Measurements from ENCODE around the gene ITPKA.
A peak's percentile ranks its signal among the peaks of the same experiment; 100 is the strongest.

The ITPKA gene

DNA sequence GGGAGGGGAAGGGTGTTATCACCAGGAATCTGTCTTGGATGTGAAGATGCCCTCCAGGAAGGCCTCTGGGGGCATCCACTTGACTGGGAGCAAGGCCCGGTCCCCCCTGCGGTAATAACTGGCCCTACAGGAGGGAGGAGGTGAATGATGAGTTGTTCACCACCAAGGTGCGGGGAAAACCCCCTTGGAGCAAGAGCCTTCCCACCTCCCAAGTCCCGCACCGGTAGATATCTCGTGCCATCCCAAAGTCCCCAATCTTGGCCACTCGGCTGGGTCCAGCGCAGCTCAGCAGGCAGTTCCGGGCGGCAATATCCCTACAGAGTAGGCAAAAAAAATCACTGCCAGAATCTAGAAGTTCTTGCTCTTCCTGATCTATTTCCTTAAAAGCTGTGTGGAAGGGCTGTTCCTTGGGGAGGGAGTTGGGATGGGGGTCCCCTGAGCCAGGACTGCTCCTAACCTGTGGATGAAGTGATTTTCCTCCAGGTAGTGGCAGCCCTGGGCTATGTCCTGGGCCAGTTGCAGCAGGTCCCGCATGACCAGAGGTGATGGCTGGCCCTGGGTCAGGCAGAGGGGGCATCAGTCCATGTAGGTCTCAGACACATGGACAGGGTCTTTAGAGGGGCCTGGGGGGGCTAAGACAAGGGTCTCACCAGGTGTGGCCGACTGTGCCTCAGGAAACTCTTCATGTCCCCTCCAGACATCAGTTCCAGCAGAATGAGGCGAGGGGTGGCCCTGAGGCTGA lies 11.2 kb downstream of the ITPKA start:
- peak; percentile 17 for DNase-seq (ENCODE audit: low spot score)
- TF ChIP-seq CTCF (IDR thresholded peaks at IDR 0.05; ENCODE audit: extremely low read depth, missing control alignments) = no peak

DNA sequence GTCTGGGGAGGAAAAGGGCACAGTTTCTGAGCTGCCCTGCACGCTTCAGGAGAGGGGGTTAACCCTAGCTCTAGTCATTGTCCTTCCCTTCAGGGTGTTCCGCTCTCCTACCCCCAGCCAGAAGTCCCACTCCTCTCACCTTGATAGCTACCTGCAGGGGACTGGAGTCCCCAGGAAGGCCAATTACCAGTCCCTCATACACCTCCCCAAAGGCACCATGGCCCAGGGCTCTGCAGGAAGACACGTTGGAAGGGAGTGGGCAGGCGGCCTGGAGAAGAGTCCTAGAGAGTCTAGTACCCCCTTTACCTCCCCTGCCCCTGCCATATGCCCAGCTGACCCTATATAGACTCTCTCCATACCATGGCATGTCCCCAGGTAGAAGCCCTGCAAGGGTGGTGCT lies 12.1 kb downstream of the ITPKA start:
- TF ChIP-seq CTCF (IDR thresholded peaks at IDR 0.05; ENCODE audit: extremely low read depth, missing control alignments) = no peak
- peak; percentile 16 for DNase-seq (ENCODE audit: low spot score)

DNA sequence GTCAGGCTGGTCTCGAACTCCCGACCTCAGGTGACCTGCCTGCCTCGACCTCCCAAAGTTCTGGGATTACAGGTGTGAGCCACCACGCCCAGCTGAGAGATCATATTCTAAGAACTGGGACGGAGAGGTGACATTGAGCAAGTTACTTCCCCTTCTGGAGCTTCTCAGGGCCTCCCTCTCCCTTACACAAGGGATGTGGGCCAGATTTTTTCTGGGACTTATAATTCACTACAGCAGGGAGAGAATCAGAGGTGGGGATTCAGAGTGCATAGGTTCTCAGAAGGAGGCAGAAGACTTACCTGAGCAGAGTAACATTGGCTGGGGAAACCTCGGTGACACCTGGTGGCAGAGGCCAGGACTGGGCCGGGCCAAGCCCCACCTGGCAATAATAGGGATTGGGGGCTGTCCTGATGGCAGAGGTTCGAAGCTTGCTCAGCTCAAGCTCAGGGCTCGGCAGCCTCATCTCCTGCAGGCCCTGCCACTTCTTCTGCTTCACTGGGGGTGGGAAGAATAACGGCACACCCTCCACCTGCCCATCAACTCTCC lies 13.2 kb downstream of the ITPKA start:
- DNase-seq (ENCODE audit: low spot score) = peak; percentile 27
- peak; percentile 6 for TF ChIP-seq CTCF (IDR thresholded peaks at IDR 0.05; ENCODE audit: extremely low read depth, missing control alignments)

DNA sequence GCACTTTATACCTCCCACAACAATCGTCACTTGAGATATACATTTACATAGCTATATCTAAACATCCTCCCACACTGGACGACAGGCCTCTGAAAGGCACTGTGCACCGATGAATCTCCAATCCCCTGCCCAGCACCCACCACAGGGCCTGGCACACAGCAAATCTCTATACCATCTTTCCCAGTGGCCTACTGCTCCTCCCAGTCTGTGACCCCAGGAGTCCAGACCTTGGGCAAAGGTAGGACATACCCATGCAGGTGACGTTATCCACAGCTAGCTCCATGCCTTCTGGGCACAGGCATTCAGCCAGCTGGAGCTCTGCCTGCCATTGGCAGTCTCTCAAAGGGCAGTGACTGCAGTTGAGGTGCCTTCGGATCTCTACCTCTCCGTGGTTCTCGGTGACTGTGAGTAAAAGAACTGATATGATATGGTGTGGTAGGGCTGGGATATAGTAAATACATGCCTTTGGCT lies 14.2 kb downstream of the ITPKA start:
- no peak for TF ChIP-seq CTCF (IDR thresholded peaks at IDR 0.05; ENCODE audit: extremely low read depth, missing control alignments)
- DNase-seq (ENCODE audit: low spot score) = no peak

DNA sequence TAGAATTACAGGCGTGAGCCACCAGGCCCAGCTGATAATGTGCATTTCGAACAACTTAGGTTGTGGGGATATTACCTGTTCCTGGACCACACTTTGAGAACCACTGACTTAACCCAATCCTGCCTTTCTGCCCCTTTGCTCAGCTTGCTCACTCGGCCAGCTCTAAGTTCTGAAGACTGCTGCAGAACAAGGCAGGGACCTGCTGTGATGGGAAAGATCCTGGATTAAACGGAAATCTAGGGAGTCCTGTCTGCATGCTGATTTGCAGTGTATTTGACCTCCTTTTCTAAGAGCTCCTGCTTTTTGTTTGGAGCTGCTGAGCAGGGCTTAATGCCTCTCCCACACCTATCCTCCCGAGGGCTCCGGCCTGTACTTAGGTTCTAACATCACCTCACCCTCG lies 17.1 kb downstream of the ITPKA start:
- DNase-seq (ENCODE audit: low spot score) = peak; percentile 31
- no peak for TF ChIP-seq CTCF (IDR thresholded peaks at IDR 0.05; ENCODE audit: extremely low read depth, missing control alignments)

DNA sequence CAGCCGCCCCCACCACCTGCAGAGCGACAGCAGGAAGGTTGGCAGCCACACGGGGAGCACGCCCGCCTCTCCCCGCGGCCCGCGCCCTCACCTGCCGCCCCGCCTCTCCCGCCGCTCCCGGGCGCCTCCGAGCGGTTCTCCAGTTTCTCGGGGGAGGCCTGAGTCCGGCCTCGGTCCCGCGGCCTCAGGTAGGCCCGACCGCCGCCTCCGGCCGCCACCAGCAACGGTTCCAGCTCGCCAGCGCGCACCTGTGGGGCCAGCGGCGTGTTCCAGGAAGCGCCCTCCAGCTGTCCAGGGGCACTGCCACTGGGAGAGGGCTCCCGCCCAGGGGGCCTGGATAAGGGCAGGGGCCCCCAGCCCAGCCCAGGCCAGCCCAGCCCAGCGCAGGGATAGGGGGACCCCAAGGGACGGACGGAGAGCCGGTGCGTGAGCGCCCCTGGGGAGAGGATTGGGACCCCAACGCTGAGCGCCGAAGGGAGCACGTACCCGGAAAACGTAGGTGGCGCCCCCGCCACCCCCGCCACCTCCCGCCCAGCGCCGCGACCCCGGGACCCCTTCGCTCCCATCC lies 17.7 kb downstream of the ITPKA start:
- TF ChIP-seq CTCF (IDR thresholded peaks at IDR 0.05; ENCODE audit: extremely low read depth, missing control alignments) = no peak
- DNase-seq (ENCODE audit: low spot score) = peak; percentile 51

GRCh38 chr15:41511899-41512369 lies 18.3 kb downstream of the ITPKA start:
- no peak for TF ChIP-seq CTCF (IDR thresholded peaks at IDR 0.05; ENCODE audit: extremely low read depth, missing control alignments)
- peak; percentile 73 for DNase-seq (ENCODE audit: low spot score)

All from GM20000 (cell line).